Central memory CD8-positive, alpha-beta T cell (primary cell): ENCODE results near the gene MSANTD1.

ENCODE experiments used
- ATAC-seq: fragments of 150-1000 bp; cut with Tn5 transposase; replicated peaks from 2 replicates; pipeline ENCODE4 v1.10.0; 2022; ENCODE audit warnings: mild to moderate bottlenecking, moderate FRiP score, moderate number of reproducible peaks; ENCODE audit not compliant: poor library complexity, severe bottlenecking; ENCODE audit errors: extremely low read depth
- DNase-seq, 2 donors: peaks; one replicate each; pipeline ENCODE4 v3.0.0; 2021; ENCODE audit warnings: low spot score in 2 of 2
- H3K27ac Mint-ChIP-seq: one replicate; pipeline ENCODE4 v1.8.0; 2022; ENCODE audit warnings: low read depth, mild to moderate bottlenecking, moderate library complexity, mixed read lengths
- H3K27me3 Mint-ChIP-seq: one replicate; pipeline ENCODE4 v1.8.0; 2022; ENCODE audit warnings: mixed read lengths
- H3K36me3 Mint-ChIP-seq: one replicate; pipeline ENCODE4 v1.8.0; 2022; ENCODE audit warnings: mild to moderate bottlenecking, moderate library complexity, mixed read lengths; ENCODE audit not compliant: insufficient read depth
- H3K4me1 Mint-ChIP-seq: one replicate; pipeline ENCODE4 v1.8.0; 2022; ENCODE audit warnings: mixed read lengths
- H3K4me3 Mint-ChIP-seq: one replicate; pipeline ENCODE4 v1.8.0; 2022; ENCODE audit warnings: mild to moderate bottlenecking, moderate library complexity, mixed read lengths
- H3K9me3 Mint-ChIP-seq: one replicate; pipeline ENCODE4 v1.8.0; 2022; ENCODE audit warnings: mixed read lengths

The MSANTD1 gene

DNA sequence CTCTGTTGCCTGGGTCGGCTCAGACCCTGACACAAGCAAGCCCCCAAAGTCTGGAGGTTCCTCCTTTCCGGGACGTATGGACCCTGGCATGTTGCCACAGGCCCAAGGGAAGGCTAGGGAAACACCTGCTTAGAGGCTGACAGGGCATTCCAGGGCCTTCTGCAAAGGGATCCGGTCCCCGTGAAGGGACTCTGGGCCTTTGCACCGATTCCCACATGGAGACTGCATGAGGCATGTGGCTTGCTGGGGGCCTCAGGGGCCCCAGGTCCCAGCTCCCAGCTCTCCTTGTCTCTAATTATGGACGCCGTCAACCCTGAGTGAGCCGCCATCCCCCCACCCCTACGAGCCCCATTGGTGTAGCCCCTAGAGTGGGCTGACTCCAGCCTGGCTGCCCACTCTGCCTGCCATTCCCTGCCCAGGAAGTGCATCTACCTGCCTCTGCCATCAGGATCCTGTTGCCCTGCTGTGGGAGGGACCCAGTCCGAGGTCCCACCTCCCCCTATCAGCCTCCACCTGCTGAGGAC lies 39.7 kb downstream of the MSANTD1 start:
- no peak overlapping the region for H3K4me3 Mint-ChIP-seq
- H3K4me1 Mint-ChIP-seq = peaks cover 12% of the 10 kb centered on the region
- ATAC-seq (no peak), DNase-seq (no peak)
- peaks cover 37% of the 10 kb centered on the region for H3K27me3 Mint-ChIP-seq
- peak overlapping the region; percentile 51 for H3K27ac Mint-ChIP-seq
- no peaks in the 10 kb centered on the region for H3K9me3 Mint-ChIP-seq
- peaks cover 4% of the 10 kb centered on the region for H3K36me3 Mint-ChIP-seq

DNA sequence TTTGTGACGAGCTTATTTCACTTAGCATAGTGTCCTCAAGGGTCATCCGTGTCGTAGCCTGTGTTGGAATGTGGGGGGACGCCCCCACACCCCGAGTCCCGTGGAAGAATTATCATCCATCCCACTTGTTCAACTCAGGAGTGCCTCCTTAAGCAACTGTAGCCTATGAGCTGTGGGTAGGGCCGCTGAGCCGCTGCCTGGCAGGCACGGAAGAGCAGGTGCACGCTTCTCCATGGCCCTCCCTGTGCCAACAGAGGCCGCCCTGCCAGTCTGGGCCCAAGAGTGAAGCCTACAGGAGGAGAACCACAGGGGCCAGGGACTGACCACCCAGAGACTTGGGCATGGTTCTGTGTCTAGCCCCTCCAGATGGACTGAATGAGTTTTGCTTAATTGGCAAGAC lies 41.5 kb downstream of the MSANTD1 start:
- peaks cover 25% of the 10 kb centered on the region for H3K27me3 Mint-ChIP-seq
- no peak overlapping the region for H3K27ac Mint-ChIP-seq
- peaks cover 4% of the 10 kb centered on the region for H3K36me3 Mint-ChIP-seq
- DNase-seq (no peak), ATAC-seq (no peak)
- peak overlapping the region; percentile 91 for H3K4me3 Mint-ChIP-seq
- H3K4me1 Mint-ChIP-seq = peaks cover 25% of the 10 kb centered on the region
- no peaks in the 10 kb centered on the region for H3K9me3 Mint-ChIP-seq

DNA sequence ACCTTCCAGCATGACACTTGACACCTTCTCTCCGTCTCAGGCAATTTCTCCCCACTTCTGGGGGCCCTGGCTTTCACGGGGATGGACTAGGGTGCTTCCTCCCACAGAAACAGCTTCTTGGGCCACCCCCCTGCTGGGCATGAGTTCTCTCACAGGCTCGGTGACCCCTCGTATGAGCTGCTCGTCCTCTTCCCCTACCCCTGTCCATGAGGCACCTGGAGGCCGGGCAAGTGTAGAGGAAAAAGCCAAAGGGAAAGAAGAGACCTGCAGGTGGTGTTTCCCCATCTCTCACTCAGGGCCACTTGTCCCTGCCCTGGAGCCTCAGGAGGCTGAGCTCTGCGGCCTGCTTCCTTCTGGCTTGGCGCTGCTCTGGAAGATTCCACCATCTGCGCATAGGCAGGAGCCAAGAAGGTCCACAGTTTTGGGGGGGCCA lies 41.9 kb downstream of the MSANTD1 start:
- Mint-ChIP-seq H3K27ac (no peak overlapping the region), H3K4me3 (peak overlapping the region; percentile 91), H3K9me3 (no peaks in the 10 kb centered on the region), H3K36me3 (peaks cover 4% of the 10 kb centered on the region), H3K4me1 (peaks cover 25% of the 10 kb centered on the region), H3K27me3 (peaks cover 24% of the 10 kb centered on the region)
- DNase-seq (no peak), ATAC-seq (no peak)

DNA sequence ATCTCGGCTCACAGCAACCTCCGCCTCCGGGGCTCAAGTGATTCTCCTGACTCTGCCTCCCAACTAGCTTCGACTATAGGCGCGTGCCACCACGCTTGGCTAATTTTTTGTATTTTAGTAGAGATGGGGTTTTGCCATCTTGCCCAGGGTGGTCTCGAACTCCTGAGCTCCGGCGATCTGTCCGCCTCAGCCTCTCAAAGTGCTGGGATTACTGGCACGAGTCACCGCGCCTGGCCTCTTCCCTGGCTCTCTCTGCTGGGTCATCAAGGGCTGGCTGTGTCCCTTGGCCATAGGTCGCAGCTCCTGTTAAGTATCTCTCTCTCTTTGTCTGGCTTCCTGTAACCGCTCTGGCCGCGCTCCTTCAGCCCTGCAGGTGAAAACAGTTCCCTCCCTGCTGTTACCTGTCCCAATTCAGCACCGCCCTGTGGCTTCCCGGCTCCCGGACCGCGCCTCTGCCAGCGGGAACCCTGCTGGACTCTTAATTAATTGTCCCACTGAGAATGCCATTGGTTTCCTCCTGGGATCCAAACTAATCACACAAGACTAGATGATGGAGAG lies 42.5 kb downstream of the MSANTD1 start:
- H3K4me3 Mint-ChIP-seq = peak overlapping the region; percentile 91
- no peaks in the 10 kb centered on the region for H3K9me3 Mint-ChIP-seq
- DNase-seq = no peak
- peaks cover 4% of the 10 kb centered on the region for H3K36me3 Mint-ChIP-seq
- peaks cover 18% of the 10 kb centered on the region for H3K27me3 Mint-ChIP-seq
- peak overlapping the region; percentile 89 for H3K27ac Mint-ChIP-seq
- peaks cover 25% of the 10 kb centered on the region for H3K4me1 Mint-ChIP-seq
- ATAC-seq = no peak

DNA sequence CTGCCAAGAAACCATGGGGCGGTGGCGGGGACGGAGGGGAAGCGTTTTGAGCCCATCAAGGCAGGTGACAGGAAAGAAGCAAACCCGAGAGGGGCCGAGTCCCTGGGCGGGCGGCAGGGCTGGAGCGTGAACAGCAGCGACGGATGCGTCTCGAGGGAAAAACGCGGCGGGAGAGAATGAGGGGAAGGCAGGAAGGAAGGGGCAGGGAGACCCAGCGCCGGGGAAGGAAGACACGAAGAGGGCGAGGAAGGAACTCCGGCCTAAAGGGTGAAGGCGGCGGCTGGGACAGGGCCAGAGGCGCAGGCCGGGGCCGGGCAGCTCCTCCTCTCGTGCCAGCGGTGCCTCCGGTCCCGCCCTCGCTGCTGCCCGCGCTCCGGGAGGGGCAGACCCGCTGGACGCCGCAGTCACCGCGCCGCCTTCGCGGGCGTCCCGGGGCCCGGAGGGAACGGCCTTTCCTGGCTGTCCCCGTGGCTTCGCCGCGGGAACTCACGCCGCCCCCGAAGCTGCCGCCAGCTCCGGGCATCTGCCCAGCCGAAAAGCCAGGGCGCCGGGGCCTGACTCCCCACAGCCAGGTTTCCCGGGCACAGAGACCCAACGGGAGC lies 43.1 kb downstream of the MSANTD1 start:
- Mint-ChIP-seq H3K36me3 (peaks cover 4% of the 10 kb centered on the region), H3K4me3 (peak overlapping the region; percentile 91), H3K4me1 (peaks cover 25% of the 10 kb centered on the region), H3K27me3 (peaks cover 12% of the 10 kb centered on the region), H3K27ac (peak overlapping the region; percentile 89), H3K9me3 (no peaks in the 10 kb centered on the region)
- ATAC-seq (no peak), DNase-seq (no peak)

DNA sequence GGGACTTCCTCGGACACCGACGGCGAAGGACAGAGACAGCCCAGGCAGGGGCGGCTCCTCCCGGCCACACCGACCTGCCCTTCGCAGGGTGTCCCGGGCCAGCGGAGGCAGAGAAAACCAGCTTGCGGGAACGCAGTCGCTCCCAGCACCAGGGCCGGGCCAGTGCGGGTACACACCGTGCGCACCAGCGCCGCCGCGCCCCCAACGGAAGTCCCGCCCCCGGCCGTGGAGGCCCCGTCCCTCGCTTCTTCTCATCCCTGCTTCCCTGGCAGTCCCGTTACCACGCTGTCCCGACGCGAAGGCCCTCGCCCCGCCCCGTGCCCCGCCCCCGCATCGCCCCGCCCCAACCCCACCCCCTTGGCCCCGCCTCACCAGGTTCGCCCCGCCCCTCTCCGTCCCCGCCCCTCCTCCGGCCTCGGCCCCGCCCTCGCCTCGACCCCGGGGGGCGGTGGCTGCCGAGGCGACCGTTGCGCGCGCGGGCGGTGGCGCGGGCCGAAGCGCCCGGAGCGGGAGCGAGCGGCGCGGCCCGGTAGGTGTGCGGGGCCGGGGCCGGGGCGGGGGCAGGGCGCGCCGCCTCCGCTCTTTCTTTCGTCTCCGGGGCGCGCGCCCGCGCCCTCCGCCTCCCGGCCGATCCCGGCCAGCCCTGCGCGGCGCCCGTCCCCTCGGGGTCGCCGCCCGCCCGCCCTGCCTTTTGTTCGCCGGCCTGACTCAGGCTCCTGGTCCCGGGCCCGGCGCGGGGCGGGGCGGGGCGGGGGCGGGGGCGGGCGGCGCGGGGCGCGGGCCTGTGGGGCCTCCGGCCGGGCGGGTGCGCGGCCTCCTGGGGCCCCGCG lies 43.8 kb downstream of the MSANTD1 start, which contains the start of gene RGS12:
RGS12 (plus strand) TSS at position 451 of the 830 bp plus-strand sequence. CDS start 23,150 bp downstream, outside the sequence.
- Mint-ChIP-seq H3K27me3 (peaks cover 9% of the 10 kb centered on the region), H3K4me3 (peak within 1 kb of the TSS; percentile 91), H3K36me3 (peaks cover 4% of the 10 kb centered on the region), H3K9me3 (no peaks in the 10 kb centered on the region), H3K4me1 (peaks cover 29% of the 10 kb centered on the region), H3K27ac (peak within 1 kb of the TSS; percentile 89)
- DNase-seq (peak; percentile 63 to 74), ATAC-seq (peak; percentile 84)

DNA sequence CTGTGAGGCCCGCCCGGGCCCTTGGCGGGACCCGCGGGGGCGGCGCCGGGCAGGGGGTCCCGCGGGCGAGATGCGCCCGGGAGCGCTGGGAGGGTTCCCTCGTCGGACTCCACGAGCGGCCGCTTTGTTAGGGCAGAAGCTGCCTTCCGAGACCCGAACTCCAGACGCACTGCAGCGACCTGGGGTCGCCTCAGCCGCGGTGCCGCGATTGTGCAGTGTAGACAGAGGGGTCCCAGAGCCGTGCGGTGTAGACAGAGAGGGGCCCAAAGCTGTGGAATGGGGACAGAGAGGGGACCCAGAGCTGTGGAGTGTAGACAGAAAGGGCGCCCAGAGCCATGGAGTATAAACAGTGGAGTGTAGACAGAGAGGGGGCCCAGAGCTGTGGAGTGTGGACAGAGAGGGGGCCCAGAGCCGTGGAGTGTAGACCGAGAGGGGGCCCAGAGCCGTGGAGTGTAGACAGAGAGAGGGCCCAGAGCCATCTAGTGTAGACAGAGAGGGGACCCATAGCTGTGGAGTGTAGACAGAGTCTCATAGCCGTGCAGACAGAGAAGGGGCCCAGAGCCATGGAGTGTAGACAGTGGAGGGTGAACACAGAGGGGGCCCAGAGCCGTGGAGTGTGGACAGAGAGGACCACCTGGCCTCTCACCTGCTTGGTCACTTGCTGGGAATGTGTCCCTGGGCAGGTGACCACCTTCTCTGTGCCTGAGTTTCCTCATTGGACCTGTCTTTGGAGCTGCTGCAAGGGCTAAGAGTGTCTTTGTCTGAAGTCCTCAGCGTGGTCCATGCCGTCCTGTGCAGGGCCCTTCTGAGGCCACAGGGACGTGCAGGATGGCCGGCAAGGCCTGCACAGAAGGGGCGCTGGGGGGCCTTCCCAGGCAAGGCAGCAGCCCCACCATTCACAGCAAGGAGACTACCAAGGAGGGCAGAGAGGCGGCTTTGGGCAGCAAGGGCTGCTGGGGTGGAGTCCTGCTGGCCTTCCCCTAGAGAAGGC lies 44.7 kb downstream of the MSANTD1 start:
- ATAC-seq = no peak
- Mint-ChIP-seq H3K27me3 (peaks cover 6% of the 10 kb centered on the region), H3K36me3 (peaks cover 4% of the 10 kb centered on the region), H3K27ac (peak overlapping the region; percentile 29), H3K9me3 (no peaks in the 10 kb centered on the region), H3K4me1 (peaks cover 31% of the 10 kb centered on the region), H3K4me3 (peak overlapping the region; percentile 5)
- DNase-seq = no peak

DNA sequence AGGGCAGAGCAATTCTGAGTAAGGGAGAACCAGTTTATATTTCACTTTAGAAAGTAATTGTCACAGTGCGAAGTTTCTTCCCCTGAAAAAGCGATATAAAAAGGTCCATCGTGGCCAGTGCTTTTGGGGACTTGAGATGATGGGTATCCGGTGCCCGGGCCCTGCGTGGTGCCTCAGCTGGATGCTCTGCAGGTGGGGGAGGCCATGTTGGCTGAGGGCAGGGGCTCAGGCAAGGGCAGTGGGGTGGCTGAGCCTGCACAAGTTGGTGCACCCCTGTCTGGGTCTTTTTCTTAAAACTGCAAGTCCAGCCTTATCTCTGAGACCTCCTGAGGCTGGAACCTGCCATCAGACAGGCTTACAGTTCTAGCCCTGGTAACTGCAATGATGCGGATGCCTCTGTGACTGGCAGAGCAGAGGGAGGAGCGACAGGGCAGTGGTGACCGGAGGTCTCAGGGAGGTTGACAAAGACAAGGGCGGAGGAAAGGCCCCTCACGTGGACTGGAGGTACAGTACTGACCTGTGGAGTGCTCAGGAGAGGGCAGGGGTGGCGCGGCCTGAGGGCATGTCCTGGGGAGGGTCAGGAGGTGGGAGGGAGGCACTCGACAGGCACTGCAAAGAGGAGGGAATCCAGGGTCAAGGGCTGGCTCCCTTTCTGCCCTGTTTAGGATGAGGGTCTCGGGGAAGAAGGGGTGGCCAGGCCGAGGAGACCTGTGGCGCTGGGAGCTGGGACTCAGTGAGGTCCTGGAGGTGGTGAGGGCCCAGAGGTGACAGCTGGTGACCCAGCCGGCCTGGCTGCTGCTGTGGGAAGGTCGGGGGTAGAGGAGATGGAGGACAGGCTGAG lies 45.7 kb downstream of the MSANTD1 start:
- no peaks in the 10 kb centered on the region for H3K9me3 Mint-ChIP-seq

DNA sequence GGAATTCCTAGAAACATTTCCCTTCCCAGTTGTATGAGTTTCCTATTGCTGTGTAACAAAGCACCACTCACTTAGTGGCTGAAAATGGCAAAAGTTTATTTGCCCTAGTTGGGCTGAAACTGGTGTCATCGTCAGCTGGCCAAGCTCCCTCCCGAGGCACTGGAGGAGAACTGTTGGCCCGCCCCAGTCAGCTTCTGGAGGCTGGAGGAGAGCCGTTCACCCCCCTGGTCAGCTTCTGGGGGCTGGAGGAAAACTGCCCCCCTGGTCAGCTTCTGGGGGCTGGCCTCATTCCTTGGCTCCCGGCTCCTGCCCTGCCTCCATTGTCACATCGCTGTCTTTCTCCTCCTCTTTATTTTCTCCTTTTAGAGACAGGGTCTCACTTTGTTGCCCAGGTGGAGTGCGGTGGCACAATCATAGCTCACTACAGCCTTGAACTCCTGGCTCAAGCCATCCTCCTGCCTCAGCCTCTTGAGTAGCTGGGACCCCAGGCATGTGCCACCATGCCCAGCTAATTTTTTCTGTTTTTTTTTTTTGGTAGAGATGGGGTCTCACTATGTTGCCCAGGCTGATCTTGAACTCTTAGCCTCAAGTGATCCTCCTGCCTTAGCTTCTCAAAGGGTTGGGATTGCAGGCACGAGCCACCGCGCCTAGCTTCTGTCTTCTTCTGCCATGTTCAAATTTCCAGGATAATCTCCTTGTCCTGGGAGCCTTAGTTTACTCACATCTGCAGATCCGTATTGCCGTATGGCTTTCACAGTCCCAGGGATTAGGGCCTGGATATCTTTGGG lies 47.1 kb downstream of the MSANTD1 start:
- Mint-ChIP-seq H3K4me3 (no peak overlapping the region), H3K36me3 (peaks cover 3% of the 10 kb centered on the region), H3K4me1 (peaks cover 34% of the 10 kb centered on the region), H3K27me3 (no peaks in the 10 kb centered on the region), H3K27ac (no peak overlapping the region), H3K9me3 (no peaks in the 10 kb centered on the region)
- DNase-seq (no peak), ATAC-seq (no peak)

More for the DNA sequence above, 45.7 kb downstream of the MSANTD1 start:
- no peak overlapping the region for H3K27ac Mint-ChIP-seq
- H3K27me3 Mint-ChIP-seq = no peaks in the 10 kb centered on the region
- no peak for ATAC-seq
- peaks cover 31% of the 10 kb centered on the region for H3K4me1 Mint-ChIP-seq
- H3K36me3 Mint-ChIP-seq = peaks cover 3% of the 10 kb centered on the region
- H3K4me3 Mint-ChIP-seq = no peak overlapping the region
- DNase-seq = no peak

DNA sequence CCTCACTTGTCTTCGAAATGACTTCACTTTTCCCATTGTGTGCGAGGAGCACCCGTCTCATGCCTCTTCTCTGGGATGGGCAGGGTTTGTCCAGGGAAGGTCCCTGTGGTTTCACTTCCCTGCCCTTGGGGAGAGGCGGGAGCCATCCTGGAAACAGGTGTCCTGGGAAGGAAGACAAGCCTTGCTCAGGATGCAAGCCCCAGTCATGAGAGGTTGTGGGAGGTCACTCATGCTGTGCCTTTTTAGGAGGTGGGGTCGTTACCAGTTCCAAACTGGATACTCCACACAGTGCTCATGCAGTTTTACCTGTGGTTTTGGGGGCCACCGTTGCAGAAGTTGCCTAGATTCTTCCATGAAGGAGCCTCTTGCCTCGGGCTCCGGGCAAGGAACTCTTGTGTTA lies 47.7 kb downstream of the MSANTD1 start:
- no peaks in the 10 kb centered on the region for H3K27me3 Mint-ChIP-seq
- ATAC-seq (no peak), DNase-seq (no peak)
- H3K4me3 Mint-ChIP-seq = no peak overlapping the region
- H3K36me3 Mint-ChIP-seq = peaks cover 5% of the 10 kb centered on the region
- peaks cover 36% of the 10 kb centered on the region for H3K4me1 Mint-ChIP-seq
- peak overlapping the region; percentile 18 for H3K27ac Mint-ChIP-seq
- no peaks in the 10 kb centered on the region for H3K9me3 Mint-ChIP-seq
